ENCODE measurements around the gene MORN3. TPM values are rescaled to one million over a fixed set of nuclear protein-coding genes. Genes with fewer than 3 reads are reported as not detected.

The MORN3 gene
- total and polyA plus RNA-seq, 2 of the 8 experiments (the other 6 are each of a cell fraction or from before 2014, with no cell fraction given), result 0.39 to 0.93 TPM

DNA sequence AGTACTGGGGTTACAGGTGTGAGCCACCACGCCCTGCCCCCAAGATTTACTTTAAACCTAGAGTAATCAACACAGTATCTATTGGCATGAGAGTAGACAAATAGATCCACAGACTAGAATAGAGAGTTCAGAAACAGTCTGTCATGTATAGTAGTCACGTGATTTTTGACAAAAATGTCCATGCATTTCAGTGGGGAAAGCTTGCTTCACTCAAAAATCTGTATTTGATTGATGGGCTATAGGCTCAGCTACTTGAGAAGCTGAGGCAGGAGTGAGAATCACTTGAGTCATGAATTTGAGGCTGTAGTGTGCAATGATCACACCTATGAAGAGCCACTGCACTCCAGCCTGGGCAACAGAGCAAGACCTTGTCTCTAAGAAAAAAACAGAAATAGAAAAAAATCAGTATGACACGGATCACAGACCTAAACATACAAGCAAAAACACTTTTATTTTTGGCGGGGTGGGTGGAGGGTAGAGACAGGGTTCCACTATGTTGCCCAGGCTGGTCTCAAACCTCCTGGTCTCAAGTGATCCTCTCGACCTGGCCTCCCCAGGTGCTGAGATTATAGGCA is 50.7 kb downstream of the MORN3 start (continued):
- TF ChIP-seq, protein P1, sequence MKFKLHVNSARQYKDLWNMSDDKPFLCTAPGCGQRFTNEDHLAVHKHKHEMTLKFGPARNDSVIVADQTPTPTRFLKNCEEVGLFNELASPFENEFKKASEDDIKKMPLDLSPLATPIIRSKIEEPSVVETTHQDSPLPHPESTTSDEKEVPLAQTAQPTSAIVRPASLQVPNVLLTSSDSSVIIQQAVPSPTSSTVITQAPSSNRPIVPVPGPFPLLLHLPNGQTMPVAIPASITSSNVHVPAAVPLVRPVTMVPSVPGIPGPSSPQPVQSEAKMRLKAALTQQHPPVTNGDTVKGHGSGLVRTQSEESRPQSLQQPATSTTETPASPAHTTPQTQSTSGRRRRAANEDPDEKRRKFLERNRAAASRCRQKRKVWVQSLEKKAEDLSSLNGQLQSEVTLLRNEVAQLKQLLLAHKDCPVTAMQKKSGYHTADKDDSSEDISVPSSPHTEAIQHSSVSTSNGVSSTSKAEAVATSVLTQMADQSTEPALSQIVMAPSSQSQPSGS (IDR thresholded peaks at IDR 0.05; ENCODE audit: low read length), result no peak

Data from H1 (cell line).